HCT116 (cell line): ENCODE results near the gene S1PR4. TPM values are rescaled to one million over a fixed set of nuclear protein-coding genes. Genes with fewer than 3 reads are reported as not detected.
A peak's percentile ranks its signal among the peaks of the same experiment; 100 is the strongest.

Experiments used
- ATAC-seq: fragments of 200-7000 bp; cut with Tn5 transposase; 2 replicates; pipeline ENCODE4 v1.9.1; 2020; ENCODE audit warnings: mild to moderate bottlenecking, moderate library complexity
- BruUV-seq: library from RNA; stranded (reverse); fragments of 400-500 nt; replicated peaks from 2 replicates; lab custom pipeline; 2021; lab: Mats Ljungman, UMichigan
- CTCF ChIA-PET: fragments of 300-600 bp; sonication (Branson Sonifier 250); formaldehyde crosslinking; loops from one replicate; lab custom pipeline; 2021; ENCODE audit warnings: antibody characterized with exemption; lab: Charles Lee
- POLR2A ChIA-PET: fragments of 300-600, 350-600 bp; sonication (Branson Sonifier 250); formaldehyde crosslinking; loops from one replicate; lab custom pipeline; 2021; ENCODE audit warnings: antibody characterized with exemption; lab: Charles Lee
- RAD21 ChIA-PET, 2 experiments: fragments of 300-600 bp; sonication (Branson Sonifier 250); formaldehyde crosslinking; loops; one replicate each; lab custom pipeline; 2023; ENCODE audit warnings: low total read pairs in 2 of 2; ENCODE audit not compliant: uncharacterized antibody in 2 of 2, unreplicated experiment in 2 of 2, low non-redundant PET in 1 of 2; lab: Charles Lee
- DNase-seq: peaks from one replicate; pipeline ENCODE4 v3.0.0-alpha.2; 2010; ENCODE audit warnings: low read depth, low spot score
- H2AFZ ChIP-seq: fragments of 200-600 bp; shearing (Covaris generic), sonication (generic); 2 replicates; pipeline ENCODE4 v1.6.1; 2017; ENCODE audit warnings: low read depth, mixed run types, mixed read lengths, antibody characterized with exemption, low read length; ENCODE audit not compliant: poor library complexity, severe bottlenecking
- H3K27ac ChIP-seq: 2 replicates; pipeline ENCODE4 v1.5.1; 2012; ENCODE audit warnings: low read depth, low read length
- H3K27me3 ChIP-seq: fragments of 200-600 bp; sonication (generic); 2 replicates; pipeline ENCODE4 v1.6.1; 2016; ENCODE audit warnings: mixed run types, low read length, mixed read lengths; ENCODE audit not compliant: insufficient read depth
- H3K36me3 ChIP-seq, 2 experiments: fragments of 200-500 bp in 1 of 2; fragments of 200-600 bp in 1 of 2; sonication (Bioruptor generic) in 1 of 2; sonication (generic) in 1 of 2; 2 replicates each; pipeline versions ENCODE4 v1.5.1 to v1.6.1; 2014 to 2016; ENCODE audit warnings: low read length in 2 of 2, inconsistent platforms in 1 of 2, mixed read lengths in 1 of 2, mixed run types in 1 of 2; ENCODE audit not compliant: insufficient read depth in 2 of 2, control insufficient read depth in 1 of 2
- H3K4me1 ChIP-seq, 2 experiments: fragments of 200-600 bp in 1 of 2; sonication (generic) in 1 of 2; 2 replicates each; pipeline versions ENCODE4 v1.5.1 to v1.6.1; 2012 to 2017; ENCODE audit warnings: low read length in 2 of 2, inconsistent platforms in 1 of 2, mild to moderate bottlenecking in 1 of 2, mixed read lengths in 1 of 2, mixed run types in 1 of 2, moderate library complexity in 1 of 2; ENCODE audit not compliant: insufficient read depth in 2 of 2, control insufficient read depth in 1 of 2
- H3K4me2 ChIP-seq: fragments of 200-600 bp; sonication (generic); 2 replicates; pipeline ENCODE4 v1.6.1; 2017; ENCODE audit warnings: mixed run types, low read length, mixed read lengths
- H3K4me3 ChIP-seq, 2 experiments: fragments of 200-600 bp in 1 of 2; sonication (generic) in 1 of 2; replicated peaks in 1 of 2; 2 replicates each; pipeline ENCODE4 v1.5.1; 2011 to 2016; ENCODE audit warnings: low read length in 2 of 2, control low read depth in 1 of 2, low read depth in 1 of 2, mild to moderate bottlenecking in 1 of 2, mixed read lengths in 1 of 2, mixed run types in 1 of 2
- H3K79me2 ChIP-seq: fragments of 200-600 bp; sonication (generic); 2 replicates; pipeline ENCODE4 v1.6.1; 2017; ENCODE audit warnings: mild to moderate bottlenecking, mixed run types, low read length, moderate library complexity, mixed read lengths; ENCODE audit not compliant: insufficient read depth
- H3K9ac ChIP-seq: fragments of 200-600 bp; sonication (generic); 2 replicates; pipeline ENCODE4 v1.6.1; 2016; ENCODE audit warnings: low read length, mixed read lengths
- H3K9me2 ChIP-seq: fragments of 200-600 bp; sonication (generic), shearing (Covaris generic); 2 replicates; pipeline ENCODE4 v1.6.1; 2017; ENCODE audit warnings: mixed run types, mild to moderate bottlenecking, moderate library complexity; ENCODE audit not compliant: insufficient read depth
- H3K9me3 ChIP-seq, 2 experiments: fragments of 200-500 bp in 1 of 2; fragments of 200-600 bp in 1 of 2; sonication (Bioruptor generic) in 1 of 2; sonication (generic) in 1 of 2; 2 replicates each; pipeline ENCODE4 v1.6.1; 2014 to 2017; ENCODE audit warnings: low read length in 2 of 2, mixed read lengths in 2 of 2, inconsistent platforms in 1 of 2, low read depth in 1 of 2, mild to moderate bottlenecking in 1 of 2, mixed run types in 1 of 2, moderate library complexity in 1 of 2; ENCODE audit not compliant: control insufficient read depth in 1 of 2, insufficient read depth in 1 of 2
- H4K20me1 ChIP-seq: fragments of 200-600 bp; sonication (generic), shearing (Covaris generic); 2 replicates; pipeline ENCODE4 v1.6.1; 2017; ENCODE audit warnings: mixed run types, mild to moderate bottlenecking, moderate library complexity; ENCODE audit not compliant: insufficient read depth
- ZFX ChIP-seq: fragments of 450-650 bp; IDR thresholded peaks from 2 replicates; pipeline ENCODE4 v1.6.1; 2017
- ZNF274 ChIP-seq: fragments of 200-500 bp; sonication (Bioruptor generic); IDR thresholded peaks from 2 replicates; pipeline ENCODE4 v1.6.1; 2014; ENCODE audit warnings: mild to moderate bottlenecking, low read depth, low read length, inconsistent platforms
- intact Hi-C: fragments of 100-400 bp; cut with micrococcal nuclease; formaldehyde crosslinking; loops from 2 replicates; pipeline ENCODE4 v1.10.0; 2022
- total RNA-seq: library from RNA; stranded (reverse); gene quantifications from one replicate; pipeline ENCODE4 v1.2.1, GENCODE V29; 2021; ENCODE audit not compliant: unreplicated experiment
- TF ChIP-seq, protein P1 (sequence below): IDR thresholded peaks from 2 replicates; pipeline ENCODE4 v1.6.1; 2012
- TF ChIP-seq, protein P2 (sequence below), 3 experiments: fragments of 200-600 bp in 1 of 3; sonication (generic) in 1 of 3; IDR thresholded peaks in 2 of 3; conservative IDR thresholded peaks in 1 of 3; 2 replicates each; pipeline ENCODE4 v1.5.1; 2012 to 2017; ENCODE audit warnings: low read depth in 2 of 3, low read length in 2 of 3, antibody characterized with exemption in 1 of 3, borderline replicate concordance in 1 of 3, control low read depth in 1 of 3, mild to moderate bottlenecking in 1 of 3, mixed read lengths in 1 of 3, mixed run types in 1 of 3, moderate library complexity in 1 of 3; ENCODE audit not compliant: insufficient read depth in 1 of 3
- TF ChIP-seq, protein P3 (sequence below): IDR thresholded peaks from 2 replicates; pipeline ENCODE4 v1.6.1; 2012

S1PR4 gene
- total RNA-seq, 1 experiment from 2014 or later = 0.71 TPM

DNA sequence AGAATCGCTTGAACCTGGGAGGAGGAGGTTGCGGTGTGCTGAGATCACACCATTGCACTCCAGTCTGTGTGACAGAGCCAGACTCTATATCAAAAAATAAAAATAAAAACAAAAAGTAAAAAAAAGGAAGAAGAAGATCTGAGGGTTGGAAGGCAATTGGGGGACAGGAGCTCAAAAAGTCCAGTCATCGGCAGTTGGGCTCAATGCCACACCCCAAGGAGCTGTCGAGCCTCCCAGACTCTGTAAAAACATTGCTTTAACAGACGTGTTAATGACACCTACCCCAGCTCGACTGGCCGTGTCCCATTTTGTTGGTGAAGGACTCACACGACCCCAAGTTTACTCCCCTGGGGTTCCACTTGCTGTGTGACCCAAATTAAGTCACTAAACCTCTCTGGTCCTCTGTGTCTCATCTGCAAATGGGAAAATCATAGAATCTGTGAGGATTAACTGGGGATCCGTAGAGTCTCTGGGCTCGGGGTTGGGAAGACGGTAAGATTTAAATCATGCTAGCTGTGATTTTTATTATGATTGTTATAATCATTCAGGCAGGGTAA lies 35.7 kb upstream of the S1PR4 start:
- no peaks in the 10 kb centered on the region for H3K36me3 ChIP-seq
- peaks cover 12 to 18% of the 10 kb centered on the region in 2 experiments for H3K4me1 ChIP-seq
- TF ChIP-seq ZFX (no peak), ZNF274 (no peak)
- TF ChIP-seq, protein P1, sequence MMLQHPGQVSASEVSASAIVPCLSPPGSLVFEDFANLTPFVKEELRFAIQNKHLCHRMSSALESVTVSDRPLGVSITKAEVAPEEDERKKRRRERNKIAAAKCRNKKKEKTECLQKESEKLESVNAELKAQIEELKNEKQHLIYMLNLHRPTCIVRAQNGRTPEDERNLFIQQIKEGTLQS = no peak
- TF ChIP-seq, protein P2, sequence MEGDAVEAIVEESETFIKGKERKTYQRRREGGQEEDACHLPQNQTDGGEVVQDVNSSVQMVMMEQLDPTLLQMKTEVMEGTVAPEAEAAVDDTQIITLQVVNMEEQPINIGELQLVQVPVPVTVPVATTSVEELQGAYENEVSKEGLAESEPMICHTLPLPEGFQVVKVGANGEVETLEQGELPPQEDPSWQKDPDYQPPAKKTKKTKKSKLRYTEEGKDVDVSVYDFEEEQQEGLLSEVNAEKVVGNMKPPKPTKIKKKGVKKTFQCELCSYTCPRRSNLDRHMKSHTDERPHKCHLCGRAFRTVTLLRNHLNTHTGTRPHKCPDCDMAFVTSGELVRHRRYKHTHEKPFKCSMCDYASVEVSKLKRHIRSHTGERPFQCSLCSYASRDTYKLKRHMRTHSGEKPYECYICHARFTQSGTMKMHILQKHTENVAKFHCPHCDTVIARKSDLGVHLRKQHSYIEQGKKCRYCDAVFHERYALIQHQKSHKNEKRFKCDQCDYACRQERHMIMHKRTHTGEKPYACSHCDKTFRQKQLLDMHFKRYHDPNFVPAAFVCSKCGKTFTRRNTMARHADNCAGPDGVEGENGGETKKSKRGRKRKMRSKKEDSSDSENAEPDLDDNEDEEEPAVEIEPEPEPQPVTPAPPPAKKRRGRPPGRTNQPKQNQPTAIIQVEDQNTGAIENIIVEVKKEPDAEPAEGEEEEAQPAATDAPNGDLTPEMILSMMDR (IDR thresholded peaks at IDR 0.05 in 2 of 3, conservative IDR thresholded peaks at IDR 0.05 in 1 of 3; ENCODE audit: borderline replicate concordance in 1 of 3, insufficient read depth in 1 of 3, low read depth in 2 of 3, low read length in 2 of 3) = no peak
- TF ChIP-seq, protein P3, sequence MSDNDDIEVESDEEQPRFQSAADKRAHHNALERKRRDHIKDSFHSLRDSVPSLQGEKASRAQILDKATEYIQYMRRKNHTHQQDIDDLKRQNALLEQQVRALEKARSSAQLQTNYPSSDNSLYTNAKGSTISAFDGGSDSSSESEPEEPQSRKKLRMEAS = no peak
- ATAC-seq (no peak), DNase-seq (no peak)
- H3K27me3 ChIP-seq = no peaks in the 10 kb centered on the region
- H3K9ac ChIP-seq = 0 out of 2 replicates have a peak overlapping the region, but pooled peaks have one; percentile 55
- H4K20me1 ChIP-seq = no peaks in the 10 kb centered on the region
- H3K9me3 ChIP-seq = no peaks in the 10 kb centered on the region
- RAD21 ChIA-PET = interaction anchor here in 1 of 2 experiments (1.5 kb wide), 1 partner anchor 14 kb away, joined by 3 read pairs; no protein-coding TSS in a partner anchor
- no TSS peak for BruUV-seq
- H3K4me3 ChIP-seq = no peak overlapping the region
- H3K79me2 ChIP-seq = no peaks in the 10 kb centered on the region
- CTCF ChIA-PET = interaction anchor here (1.0 to 8.1 kb wide), 3 partner anchors 14 to 180 kb away, joined by 3 to 45 read pairs (median 4); no protein-coding TSS in a partner anchor
- peak overlapping the region; percentile 76 for H3K4me2 ChIP-seq
- intact Hi-C loops = no loop called here
- POLR2A ChIA-PET = no interaction called here
- peak overlapping the region; percentile 31; the same call in 1 of the 2 replicates for H3K27ac ChIP-seq
- H2AFZ ChIP-seq = no peak overlapping the region
- H3K9me2 ChIP-seq = no peaks in the 10 kb centered on the region
